ENCODE data around the gene C1QC.

C1QC gene

DNA sequence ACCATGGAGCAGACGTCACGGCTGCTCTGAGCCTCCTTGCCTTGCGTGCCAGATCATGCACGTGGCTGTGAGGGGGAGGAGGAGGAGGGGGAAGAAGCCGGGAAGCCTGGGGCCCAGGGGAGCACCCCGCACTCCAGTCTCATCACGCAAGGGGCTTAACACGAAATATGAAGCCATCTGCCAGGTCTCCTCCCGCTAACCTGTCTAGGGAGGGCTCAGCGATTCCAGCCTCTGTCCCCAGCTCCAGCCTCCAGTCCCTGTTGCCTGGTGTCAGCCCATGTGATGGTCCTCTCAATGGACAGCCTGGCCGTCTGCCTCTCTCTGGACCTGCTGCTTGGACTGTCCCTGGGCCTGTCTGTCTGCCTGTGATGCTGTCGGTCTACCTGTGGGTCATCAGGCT is 29.5 kb upstream of the C1QC start:
- H3K4me3 Mint-ChIP-seq, result no peak overlapping the region

DNA sequence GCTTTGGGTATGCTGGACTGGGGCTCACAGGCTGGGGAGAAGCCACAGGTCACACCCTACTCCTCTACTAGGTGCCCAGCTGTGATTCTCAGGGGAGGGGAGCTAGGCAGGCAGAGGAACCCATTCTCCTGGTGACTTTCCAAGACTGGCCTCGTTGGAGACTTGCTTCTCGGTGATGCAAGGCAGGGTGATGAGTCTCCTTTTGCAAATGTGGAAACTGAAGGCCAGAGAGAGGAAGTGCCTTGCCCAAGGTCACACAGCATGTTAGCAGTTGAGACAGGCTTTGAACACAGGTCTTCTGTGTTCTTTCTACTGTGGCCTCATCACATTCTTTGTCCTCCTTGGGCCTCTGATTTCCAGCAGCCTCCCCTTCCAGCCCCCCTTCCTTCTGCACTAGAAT is 27.5 kb upstream of the C1QC start:
- H3K9me3 Mint-ChIP-seq, result no peaks in the 10 kb centered on the region

More for the DNA sequence above, 29.5 kb upstream of the C1QC start:
- DNase-seq, result no peak
- Mint-ChIP-seq H3K36me3 (ENCODE audit: low read depth) (no peaks in the 10 kb centered on the region), H3K9me3 (no peaks in the 10 kb centered on the region), H3K4me1 (no peaks in the 10 kb centered on the region), H3K27ac (no peak overlapping the region), H3K27me3 (ENCODE audit: low read depth, poor library complexity) (peaks cover 79% of the 10 kb centered on the region)
- TF ChIP-seq, protein P1, sequence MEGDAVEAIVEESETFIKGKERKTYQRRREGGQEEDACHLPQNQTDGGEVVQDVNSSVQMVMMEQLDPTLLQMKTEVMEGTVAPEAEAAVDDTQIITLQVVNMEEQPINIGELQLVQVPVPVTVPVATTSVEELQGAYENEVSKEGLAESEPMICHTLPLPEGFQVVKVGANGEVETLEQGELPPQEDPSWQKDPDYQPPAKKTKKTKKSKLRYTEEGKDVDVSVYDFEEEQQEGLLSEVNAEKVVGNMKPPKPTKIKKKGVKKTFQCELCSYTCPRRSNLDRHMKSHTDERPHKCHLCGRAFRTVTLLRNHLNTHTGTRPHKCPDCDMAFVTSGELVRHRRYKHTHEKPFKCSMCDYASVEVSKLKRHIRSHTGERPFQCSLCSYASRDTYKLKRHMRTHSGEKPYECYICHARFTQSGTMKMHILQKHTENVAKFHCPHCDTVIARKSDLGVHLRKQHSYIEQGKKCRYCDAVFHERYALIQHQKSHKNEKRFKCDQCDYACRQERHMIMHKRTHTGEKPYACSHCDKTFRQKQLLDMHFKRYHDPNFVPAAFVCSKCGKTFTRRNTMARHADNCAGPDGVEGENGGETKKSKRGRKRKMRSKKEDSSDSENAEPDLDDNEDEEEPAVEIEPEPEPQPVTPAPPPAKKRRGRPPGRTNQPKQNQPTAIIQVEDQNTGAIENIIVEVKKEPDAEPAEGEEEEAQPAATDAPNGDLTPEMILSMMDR (IDR thresholded peaks at IDR 0.05), result no peak

DNA sequence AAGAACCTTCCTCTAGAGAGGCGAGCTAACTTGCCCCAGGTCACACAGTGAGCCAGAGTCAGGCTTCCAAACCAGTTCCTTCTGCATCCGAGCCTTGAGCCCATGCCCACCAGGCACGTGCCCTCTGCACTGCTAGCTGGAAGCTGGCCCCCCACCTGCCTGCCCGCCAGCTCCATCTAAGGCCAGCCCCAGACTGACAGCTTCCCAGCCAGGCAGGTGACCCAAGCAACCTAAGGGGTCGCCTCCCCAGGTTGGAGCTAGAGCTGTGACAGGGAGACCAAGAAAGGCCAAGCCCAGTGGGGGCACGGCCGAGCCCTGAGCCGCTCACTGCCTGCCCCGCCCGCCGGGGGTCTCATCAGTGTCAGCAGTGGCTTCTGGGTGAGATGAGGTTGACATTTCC is 26.9 kb upstream of the C1QC start:
- Mint-ChIP-seq H3K4me3 (no peak overlapping the region), H3K27me3 (ENCODE audit: low read depth, poor library complexity) (peaks cover 67% of the 10 kb centered on the region), H3K4me1 (no peaks in the 10 kb centered on the region), H3K27ac (no peak overlapping the region), H3K9me3 (no peaks in the 10 kb centered on the region), H3K36me3 (ENCODE audit: low read depth) (no peaks in the 10 kb centered on the region)
- TF ChIP-seq, protein P1 (IDR thresholded peaks at IDR 0.05), result no peak
- DNase-seq, result no peak

More for the DNA sequence above, 27.5 kb upstream of the C1QC start:
- no peak for DNase-seq
- H3K4me1 Mint-ChIP-seq, result no peaks in the 10 kb centered on the region
- no peak overlapping the region for H3K27ac Mint-ChIP-seq
- no peak overlapping the region for H3K4me3 Mint-ChIP-seq
- H3K36me3 Mint-ChIP-seq (ENCODE audit: low read depth), result no peaks in the 10 kb centered on the region
- H3K27me3 Mint-ChIP-seq (ENCODE audit: low read depth, poor library complexity), result peaks cover 70% of the 10 kb centered on the region
- TF ChIP-seq, protein P1 (IDR thresholded peaks at IDR 0.05), result no peak

DNA sequence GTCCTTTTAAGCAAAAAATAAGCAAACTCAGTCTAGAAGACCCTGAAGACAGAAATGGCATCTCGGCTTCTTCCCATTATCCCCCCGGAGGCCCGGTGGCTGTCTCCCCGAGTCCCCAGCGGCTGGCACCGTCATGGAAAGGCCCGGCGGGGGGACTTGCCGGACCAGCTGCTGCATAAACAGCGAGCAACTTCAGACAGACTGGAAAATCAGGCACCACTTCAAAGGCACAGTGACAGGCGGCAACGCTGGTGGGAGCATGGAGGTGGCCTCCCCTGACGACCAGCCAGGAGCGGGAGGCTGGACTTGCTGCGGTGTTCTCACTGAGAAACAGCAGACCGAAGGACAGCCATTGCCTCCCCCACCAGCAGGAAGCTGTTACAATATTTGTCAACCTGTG is 25.4 kb upstream of the C1QC start:
- Mint-ChIP-seq H3K36me3 (ENCODE audit: low read depth) (no peaks in the 10 kb centered on the region), H3K9me3 (no peaks in the 10 kb centered on the region), H3K4me1 (no peaks in the 10 kb centered on the region), H3K27ac (no peak overlapping the region), H3K27me3 (ENCODE audit: low read depth, poor library complexity) (peaks cover 66% of the 10 kb centered on the region), H3K4me3 (no peak overlapping the region)
- TF ChIP-seq, protein P1 (IDR thresholded peaks at IDR 0.05), result no peak
- DNase-seq, result no peak

DNA sequence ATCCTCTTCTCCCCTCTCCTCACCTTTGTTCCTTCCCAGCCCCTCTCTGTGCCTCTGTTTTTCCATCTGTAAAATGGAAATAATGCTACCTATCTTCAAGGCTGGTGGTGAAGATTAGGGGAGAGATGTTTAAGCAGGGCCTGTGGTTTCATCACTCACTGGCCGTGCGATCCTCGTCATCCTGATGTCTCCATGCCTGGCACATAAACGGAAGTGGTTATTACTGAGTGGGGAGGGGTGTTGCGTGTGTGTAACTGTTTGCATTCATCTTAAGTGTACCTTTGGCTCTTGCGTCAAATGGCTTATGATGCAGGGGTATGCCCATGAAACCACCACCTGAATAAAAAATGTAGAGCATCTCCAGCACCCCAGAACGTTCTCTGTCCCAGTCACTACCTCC is 24.2 kb upstream of the C1QC start:
- no peak overlapping the region for H3K27ac Mint-ChIP-seq
- peaks cover 67% of the 10 kb centered on the region for H3K27me3 Mint-ChIP-seq (ENCODE audit: low read depth, poor library complexity)
- TF ChIP-seq, protein P1 (IDR thresholded peaks at IDR 0.05), result no peak
- DNase-seq, result no peak
- no peaks in the 10 kb centered on the region for H3K9me3 Mint-ChIP-seq
- H3K4me3 Mint-ChIP-seq, result no peak overlapping the region
- no peaks in the 10 kb centered on the region for H3K4me1 Mint-ChIP-seq
- no peaks in the 10 kb centered on the region for H3K36me3 Mint-ChIP-seq (ENCODE audit: low read depth)

DNA sequence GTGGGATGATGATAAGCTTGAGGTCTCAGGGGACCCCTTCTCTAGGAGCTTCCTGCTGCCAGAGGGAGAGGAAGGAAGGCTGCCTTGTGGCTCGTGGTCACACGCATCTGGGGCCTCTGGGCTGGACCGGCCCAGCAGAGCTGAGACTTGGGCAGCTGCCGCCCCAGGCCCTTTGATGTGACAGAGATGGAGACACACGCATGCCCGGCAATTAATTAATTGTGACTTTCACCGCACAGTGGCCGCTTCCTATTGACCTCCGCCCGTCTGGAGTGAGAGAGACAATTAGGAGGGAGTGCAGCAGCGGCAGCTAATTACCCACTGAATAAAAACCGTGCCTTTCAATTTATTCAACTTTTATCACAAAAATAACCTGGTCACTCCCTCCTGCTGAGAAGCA is 23.6 kb upstream of the C1QC start:
- no peak overlapping the region for H3K4me3 Mint-ChIP-seq
- no peak for DNase-seq

More for the DNA sequence above, 23.6 kb upstream of the C1QC start:
- Mint-ChIP-seq H3K27me3 (ENCODE audit: low read depth, poor library complexity) (peaks cover 66% of the 10 kb centered on the region), H3K36me3 (ENCODE audit: low read depth) (no peaks in the 10 kb centered on the region), H3K4me1 (no peaks in the 10 kb centered on the region), H3K27ac (no peak overlapping the region), H3K9me3 (no peaks in the 10 kb centered on the region)
- TF ChIP-seq, protein P1 (IDR thresholded peaks at IDR 0.05), result no peak
